GM19035 (cell line): ENCODE data around the gene IFNLR1.

ENCODE experiments used
- ATAC-seq: cut with Tn5 transposase; IDR thresholded peaks from one replicate; pipeline ENCODE4 v1.9.1; 2021; ENCODE audit not compliant: unreplicated experiment

Gene IFNLR1

GRCh38 chr1:24107462-24108138 is 79.5 kb downstream of the IFNLR1 start:
- no peak for ATAC-seq

GRCh38 chr1:24105368-24106160 is 81.5 kb downstream of the IFNLR1 start:
- ATAC-seq = no peak

- no peak for ATAC-seq
Observed at GRCh38 chr1:24104854-24105253, 82.2 kb downstream of the IFNLR1 start.
